KBM-7 (cell line): ENCODE results near the gene SYMPK.

Experiments used
- DNase-seq: peaks from one replicate; pipeline ENCODE4 v3.0.0-alpha.2; 2015
- in situ Hi-C: fragments of 300-500 bp; cut with MboI; formaldehyde crosslinking; loops from 2 replicates; pipeline ENCODE4 v1.14.3; 2020; ENCODE audit warnings: low sequenced_read_pairs, low pct_unique_long_range_greater_than_20kb, mixed read lengths

SYMPK gene

DNA sequence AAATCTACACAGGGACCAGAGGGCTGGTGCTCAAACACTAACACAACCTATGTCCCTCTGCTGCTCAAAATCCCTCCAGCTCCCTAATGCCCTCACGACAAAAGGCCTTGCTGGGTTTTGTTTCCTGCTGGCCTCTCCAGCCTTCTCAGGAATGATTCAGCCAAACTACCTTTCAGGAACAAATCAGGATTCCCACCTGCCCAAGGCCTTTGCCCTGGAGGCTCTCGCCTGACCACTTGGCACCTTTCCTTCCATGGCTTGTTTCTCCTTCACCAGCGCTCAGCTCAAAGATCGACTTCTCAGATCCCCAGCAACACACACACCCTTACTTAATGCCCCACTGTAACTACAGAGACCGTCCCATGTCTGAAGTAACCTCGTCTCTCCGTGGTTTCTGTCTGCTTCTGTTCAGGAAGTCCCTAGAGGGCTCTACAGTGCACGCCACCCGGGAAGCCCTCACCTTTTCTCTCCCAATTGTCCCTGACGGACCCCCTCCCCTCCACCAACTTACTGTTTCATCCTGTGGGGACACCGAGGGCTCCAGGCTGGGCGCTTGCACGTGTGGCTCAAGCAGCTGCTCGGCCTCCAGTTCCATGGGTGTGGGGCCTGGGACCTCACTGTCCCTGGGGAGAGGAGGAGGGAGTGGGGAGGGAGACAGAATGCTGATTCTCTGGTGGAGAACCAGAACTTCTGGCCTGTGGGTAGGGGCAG lies 90.7 kb downstream of the SYMPK start:
- in situ Hi-C loops = no loop called here

DNA sequence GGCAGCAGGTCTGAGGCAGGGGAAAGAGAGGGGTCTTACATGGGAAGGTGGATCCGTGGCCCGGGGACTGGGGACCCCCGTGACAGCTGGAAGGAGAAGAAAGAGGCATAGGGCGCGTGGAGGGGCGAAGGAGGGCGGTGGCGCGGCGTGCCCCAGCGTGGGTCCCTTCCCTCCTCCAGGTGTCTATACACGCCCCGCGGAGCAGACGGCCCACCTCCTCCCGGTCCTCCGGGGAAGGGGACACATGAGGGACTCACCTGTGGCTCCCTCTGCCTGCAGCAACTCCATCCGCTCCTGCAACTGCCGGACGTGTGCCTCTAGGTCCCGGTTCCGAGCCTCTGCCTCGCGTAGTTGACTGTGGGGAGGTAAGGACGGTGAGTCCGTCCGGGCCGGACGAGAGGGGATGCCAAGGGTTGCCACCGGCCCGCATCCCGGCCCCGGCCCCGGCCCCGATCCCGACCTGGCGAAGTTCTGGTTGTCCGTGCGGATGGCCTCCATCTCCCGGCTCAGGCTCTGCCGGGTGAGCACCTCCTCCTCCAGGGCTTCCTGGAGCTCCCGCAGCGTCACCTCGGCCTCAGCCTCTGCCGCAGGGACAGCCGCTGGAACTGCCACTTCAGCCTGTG lies 91.5 kb downstream of the SYMPK start:
- in situ Hi-C loops = no loop called here
- DNase-seq = no peak

More for the DNA sequence above, 90.7 kb downstream of the SYMPK start:
- DNase-seq = no peak

DNA sequence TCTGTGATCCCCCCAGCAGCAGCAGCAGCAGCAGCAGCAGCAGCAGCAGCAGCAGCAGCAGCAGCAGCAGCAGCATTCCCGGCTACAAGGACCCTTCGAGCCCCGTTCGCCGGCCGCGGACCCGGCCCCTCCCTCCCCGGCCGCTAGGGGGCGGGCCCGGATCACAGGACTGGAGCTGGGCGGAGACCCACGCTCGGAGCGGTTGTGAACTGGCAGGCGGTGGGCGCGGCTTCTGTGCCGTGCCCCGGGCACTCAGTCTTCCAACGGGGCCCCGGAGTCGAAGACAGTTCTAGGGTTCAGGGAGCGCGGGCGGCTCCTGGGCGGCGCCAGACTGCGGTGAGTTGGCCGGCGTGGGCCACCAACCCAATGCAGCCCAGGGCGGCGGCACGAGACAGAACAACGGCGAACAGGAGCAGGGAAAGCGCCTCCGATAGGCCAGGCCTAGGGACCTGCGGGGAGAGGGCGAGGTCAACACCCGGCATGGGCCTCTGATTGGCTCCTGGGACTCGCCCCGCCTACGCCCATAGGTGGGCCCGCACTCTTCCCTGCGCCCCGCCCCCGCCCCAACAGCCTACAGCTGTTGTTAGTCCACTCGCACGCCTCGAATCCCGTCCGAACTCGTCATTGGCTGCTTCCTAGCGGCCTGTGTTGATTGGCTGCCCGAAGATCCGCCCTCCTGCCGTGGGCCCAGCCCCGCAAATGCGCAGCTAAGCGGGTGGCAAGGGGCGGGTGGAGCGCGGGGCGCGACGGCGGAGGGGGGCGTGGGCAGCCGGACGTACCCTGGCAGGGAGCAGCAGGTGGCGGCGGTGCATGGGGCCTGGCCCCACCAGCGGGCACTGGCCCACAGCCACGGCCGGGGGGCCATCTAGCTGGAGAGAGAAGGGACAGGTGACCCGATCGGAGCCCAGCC lies 92.5 kb downstream of the SYMPK start:
- in situ Hi-C loops = no loop called here
- DNase-seq = peak; percentile 91

DNA sequence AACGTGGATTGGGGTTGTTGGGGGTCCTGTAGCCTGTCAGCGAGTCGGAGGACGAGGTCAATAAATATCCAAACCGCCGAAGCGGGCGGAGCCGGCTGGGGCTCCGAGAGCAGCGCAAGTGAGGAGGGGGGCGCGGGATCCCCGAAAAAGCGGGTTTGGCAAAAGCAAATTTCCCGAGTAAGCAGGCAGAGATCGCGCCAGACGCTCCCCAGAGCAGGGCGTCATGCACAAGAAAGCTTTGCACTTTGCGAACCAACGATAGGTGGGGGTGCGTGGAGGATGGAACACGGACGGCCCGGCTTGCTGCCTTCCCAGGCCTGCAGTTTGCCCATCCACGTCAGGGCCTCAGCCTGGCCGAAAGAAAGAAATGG lies 93.1 kb downstream of the SYMPK start:
- in situ Hi-C loops = no loop called here
- DNase-seq = no peak

DNA sequence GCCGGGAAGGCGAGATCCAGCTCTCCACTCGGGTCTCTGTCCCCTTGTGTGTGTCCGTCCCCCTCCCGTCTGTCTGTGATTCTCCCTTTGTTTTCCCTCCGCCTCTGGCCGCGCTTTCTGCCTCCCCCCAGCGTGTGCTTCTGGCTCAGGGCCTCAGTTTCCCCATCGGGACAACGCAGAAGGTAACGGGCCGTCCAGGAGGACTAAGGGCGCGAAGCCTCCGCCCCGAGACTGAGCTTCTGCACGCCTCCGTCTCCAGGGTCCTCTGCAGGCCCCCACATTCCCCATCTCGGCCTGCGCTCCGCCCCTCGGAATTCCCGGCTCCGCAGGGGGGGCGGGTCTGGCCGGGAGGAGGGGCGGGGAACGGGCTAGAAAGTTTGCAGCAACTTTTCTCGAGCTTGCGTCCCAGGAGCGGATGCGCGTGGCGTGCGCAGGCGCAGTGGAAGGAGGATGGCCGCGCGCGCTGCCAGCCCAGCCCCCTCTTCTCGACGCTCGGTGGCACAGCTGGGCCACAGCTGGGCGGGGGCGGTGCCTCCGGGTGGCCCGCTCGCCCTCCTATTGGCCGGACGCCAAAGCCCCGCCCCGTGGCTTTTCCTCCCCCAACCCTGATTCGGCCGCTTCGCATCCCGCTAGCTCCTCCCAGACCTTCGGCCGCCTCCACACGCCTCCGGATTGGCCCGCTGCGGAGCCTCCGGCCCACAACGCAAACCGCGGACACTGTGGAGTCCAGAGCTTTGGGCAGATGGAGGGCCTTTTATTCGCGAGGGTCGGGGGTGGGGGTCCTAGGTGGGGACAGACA lies 93.8 kb downstream of the SYMPK start, which contains the start of gene SIX5:
Gene SIX5 (minus strand): TSS at position 269 of the 799 bp plus-strand sequence. CDS start 408 bp downstream, outside the sequence.
- in situ Hi-C loops = no loop called here
- peak; percentile 99 for DNase-seq

DNA sequence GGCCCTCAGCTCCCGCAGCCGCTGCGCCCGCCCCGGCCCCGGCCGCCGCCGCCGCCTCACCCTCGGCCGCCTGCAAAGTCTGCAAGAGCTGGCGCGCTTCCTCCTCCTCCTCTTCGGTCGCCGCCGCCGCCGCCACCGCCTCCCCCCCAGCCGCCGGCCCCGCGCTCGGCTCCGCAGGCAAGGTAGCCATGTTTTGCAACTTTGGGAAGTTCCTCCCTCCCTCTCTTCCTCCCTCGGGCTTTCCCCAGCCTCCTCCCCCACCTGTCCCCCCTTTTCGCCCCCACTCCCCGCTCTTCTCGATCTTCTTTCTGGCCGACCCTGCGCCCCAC lies 94.3 kb downstream of the SYMPK start:
- no peak for DNase-seq

DNA sequence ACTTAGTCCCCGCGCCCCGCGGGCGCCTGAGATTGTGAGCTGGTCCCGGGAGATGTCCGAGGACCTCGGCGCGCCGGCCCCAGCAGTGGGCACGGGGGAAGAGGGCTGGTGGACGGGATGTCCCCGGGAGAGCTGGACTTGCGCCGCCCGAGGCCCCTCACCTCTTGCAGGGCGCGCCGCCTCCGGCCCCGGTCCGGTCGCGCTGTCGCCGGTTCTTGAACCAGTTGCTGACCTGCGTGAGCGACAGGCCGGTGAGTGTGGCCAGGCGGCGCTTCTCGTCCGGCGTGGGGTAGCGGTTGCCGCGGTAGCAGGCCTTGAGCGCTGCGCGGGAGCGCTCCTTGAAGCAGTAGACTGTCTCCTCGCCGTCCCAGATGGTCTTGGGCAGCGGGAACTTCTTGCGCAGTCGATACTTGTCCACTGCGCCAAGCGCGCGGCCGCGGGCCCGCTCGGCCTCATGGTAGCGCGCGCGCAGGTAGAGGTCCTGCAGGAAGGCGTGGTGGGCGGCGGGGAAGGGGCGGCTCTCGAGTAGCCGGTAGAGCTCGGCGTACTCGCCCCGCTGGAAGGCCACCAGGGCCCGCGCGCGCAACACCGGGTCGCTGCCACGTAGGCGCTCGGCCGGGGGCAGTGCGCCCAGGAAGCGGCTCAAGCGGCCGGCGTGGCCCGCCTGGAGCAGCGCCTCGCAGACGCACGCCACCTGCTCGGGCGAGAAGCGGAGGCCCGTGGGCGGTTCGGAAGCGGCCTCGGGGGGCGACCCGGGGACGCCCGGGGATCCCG lies 94.9 kb downstream of the SYMPK start:
- DNase-seq = no peak
- in situ Hi-C loops = no loop called here

More for the DNA sequence above, 94.3 kb downstream of the SYMPK start:
- in situ Hi-C loops = no loop called here

DNA sequence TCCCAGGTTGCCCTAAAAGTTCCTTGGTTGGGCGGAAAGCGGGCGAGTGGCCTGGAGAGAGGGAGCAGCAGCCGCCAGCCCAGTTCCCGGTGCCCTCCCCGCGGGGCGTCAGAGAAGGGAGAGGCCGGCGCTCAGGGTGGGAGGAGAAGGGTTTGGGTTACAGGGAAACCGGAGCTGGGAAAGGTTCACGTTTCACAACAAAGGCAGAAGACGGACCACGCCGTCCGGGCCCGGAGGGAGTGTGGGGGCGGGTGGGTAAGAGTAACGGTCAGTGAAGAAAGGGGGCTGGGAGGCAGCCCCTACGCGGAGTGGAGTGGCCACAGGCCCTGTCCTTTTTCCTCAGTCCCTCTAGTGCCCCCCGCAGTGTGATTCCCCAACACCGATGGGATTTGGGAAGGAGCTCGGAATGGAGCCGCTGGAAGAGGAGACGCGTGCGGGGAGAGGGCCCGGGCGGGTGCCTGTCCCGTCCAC lies 95.5 kb downstream of the SYMPK start:
- in situ Hi-C loops = no loop called here
- no peak for DNase-seq

DNA sequence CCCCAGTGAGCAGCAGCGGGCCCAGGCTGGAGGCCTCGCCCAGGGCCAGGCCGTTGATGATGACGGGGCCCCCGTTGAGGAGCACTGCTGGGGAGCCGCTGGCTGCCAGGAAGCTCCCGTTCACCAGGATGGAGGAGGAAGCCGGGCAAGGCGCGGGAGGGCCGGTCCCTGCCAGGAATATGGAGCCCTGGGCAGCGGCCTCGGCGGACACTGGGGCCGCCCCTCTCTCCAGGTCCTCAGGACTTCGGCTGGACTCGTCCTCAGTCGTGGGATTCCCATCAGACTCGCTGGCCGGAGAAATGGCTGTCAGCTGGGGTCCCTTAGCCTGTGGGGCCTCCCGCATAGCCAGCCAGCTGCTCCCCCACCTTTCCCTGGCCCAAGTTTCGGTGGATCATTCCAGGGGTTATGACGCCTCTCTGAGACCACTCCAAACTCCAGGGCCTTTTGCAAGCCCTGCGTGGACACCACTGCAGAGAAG lies 96.0 kb downstream of the SYMPK start:
- in situ Hi-C loops = no loop called here
- DNase-seq = no peak

DNA sequence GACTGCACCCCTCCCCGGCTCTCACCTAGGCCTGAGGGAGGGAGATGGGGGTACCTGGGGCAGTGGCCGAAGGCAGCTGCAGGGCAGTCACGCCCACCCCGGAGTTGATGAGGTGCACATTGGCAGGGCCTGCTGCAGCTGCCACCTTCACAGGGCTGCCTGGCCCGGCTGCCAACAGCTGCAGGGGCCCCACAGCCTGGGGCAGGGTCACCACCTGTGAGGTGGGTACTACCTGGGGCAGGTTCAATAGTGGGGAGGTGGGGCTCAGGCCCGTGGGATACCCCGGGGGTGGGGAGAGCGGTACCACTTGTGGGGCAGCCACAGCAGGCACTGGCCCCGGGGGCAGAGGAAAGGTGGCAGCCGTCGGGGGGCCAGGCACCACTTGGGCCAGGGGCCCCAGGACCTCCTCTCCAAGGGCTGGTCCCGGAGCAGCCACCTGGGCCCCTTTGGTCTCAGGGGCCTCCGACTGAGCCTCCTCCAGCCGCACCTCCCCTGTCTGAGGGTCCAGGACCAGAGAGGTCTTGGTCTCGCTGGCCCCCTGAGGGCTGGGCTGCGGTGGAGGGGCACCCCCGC lies 96.6 kb downstream of the SYMPK start:
- no peak for DNase-seq
- in situ Hi-C loops = no loop called here

DNA sequence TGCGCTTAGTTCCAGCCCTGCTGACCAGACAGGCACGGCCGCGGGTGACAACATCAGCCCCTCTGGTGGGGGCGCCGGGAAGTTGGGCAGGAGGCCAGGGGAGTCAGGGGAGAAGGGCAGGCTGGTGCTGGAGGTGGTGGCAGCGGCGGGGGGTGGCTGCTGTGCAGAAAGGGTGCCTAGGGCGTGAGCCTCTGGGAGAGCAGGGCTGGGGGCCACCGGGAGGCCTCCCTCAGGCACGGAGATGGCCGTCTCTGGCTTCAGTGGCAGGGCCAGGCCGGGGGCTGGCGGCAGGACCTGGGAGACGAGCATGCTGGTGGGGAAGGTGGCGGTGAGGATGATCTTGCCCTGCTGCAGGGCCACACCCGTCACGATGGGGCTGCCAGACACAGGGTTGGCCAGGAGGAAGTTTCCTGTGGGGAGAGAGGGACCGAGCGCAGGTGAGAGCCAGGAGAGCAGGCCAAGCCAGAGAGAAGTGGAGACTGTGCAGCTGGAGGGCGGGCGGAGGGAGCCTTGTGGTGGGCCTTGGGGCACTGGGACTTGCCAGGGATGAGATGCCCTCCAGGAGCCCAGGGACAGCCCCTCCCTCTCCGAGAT lies 97.1 kb downstream of the SYMPK start:
- DNase-seq = no peak
- in situ Hi-C loops = no loop called here
